H54 (cell line): ENCODE measurements around the gene OR5H14.
"Not testable (repeated sequence)": the region's sequence is repeated elsewhere in the genome, so short reads cannot be mapped to it uniquely, and the experiment has no call there.

Experiments
- DNase-seq: peaks from one replicate; pipeline ENCODE4 v3.0.0; 2011; ENCODE audit warnings: low spot score, mixed read lengths; ENCODE audit not compliant: insufficient read length
- FAIRE-seq: peaks from 3 replicates; lab custom pipeline; 2011; peaks lifted over from hg19 to GRCh38; lab: Jason Lieb, UNC
- POLR2A ChIP-seq: IDR thresholded peaks from 2 replicates; pipeline ENCODE4 v1.6.1; 2011; ENCODE audit warnings: low read depth, mild to moderate bottlenecking, low read length

The OR5H14 gene

DNA sequence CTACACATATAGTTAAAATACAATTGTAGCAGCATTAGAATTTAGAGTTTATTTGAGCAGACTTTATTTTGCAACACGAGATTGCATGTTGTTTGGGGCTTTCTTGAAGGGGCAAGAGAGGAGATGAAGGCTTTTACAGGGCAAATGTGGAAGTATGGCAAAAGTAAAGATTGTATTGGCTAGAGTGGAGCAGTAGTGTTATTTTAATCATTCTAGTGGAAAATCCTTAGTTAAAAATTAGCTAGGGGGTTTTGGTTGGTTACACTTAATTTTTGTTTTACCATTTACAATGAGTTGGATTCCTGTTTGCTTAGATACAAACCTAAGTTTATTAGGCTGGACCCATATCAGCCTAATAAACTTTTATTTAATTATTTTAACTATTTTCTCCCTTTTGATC lies 23.8 kb downstream of the OR5H14 start:
- no peak for TF ChIP-seq POLR2A
- FAIRE-seq (no peak), DNase-seq (no peak)

GRCh38 chr3:98172621-98173020 lies 25.3 kb downstream of the OR5H14 start:
- FAIRE-seq = no peak
- DNase-seq = no peak
- TF ChIP-seq POLR2A = no peak

DNA sequence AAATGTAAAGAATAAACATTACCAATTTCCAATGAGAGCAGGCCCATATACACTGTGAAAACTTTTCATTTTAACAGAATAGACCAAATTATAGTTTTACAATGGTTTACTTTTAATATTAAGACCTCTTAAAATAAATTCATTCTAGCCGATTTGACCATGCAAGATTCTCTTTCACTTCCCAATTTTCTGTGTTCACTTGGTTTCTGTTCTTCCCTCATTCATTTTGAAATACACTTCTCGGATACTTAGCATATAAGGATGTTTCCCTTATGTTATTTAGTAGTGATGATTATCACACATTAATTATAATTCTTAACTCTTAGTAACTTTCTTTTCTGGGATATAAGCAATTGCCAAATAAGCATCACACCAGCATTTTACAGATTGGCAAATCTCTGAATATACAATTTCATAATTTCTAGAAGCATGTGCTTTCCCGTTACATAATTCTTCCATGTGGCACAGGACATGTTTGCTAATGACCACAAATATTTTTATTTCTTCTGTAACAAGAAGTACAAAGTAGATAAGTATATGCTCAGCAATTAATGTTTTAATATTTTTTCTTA lies 33.1 kb downstream of the OR5H14 start:
- no peak for DNase-seq
- FAIRE-seq = no peak
- no peak for TF ChIP-seq POLR2A

- FAIRE-seq (no peak), DNase-seq (no peak)
- TF ChIP-seq POLR2A = no peak
These were observed 34.9 kb downstream of the OR5H14 start for GRCh38 chr3:98182196-98182595.

DNA sequence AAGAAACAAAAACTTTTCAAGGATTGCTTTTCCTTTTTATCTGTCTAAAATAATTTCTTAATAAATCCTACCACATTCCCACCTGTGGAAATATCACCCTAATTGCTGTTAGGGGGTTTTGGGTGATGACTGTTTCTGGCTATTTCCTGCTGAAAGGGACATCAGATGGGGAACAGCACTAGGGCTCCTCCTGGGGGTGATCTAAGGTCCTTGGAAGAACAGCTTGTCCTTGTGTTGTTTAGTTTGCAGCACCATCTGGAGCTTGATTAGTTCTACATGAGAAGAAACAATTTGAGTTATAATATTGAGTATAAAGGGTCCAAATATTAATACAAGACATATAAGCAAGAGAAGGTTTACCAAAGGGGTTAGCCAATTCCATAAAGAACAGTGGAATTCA lies 37.9 kb downstream of the OR5H14 start:
- no peak for DNase-seq

DNA sequence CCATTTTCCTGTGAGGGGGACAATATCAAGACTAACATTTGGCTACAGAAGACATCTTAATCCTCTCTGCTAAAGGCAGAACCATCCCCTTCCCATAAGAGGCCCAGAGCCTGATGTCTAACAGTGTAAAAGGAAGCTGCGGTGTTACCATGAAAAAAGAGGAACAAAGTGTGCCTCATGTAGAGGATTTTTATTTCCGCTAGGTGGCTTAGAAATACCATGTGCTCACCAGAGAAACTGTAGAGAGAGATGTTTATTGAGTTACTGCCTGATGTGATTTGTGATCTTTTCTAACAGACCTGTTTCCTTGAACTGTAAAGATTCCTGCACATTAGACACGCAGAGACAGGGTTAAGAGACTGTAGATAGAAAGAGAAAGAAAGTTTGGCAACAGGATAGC lies 41.3 kb downstream of the OR5H14 start:
- no peak for FAIRE-seq
- DNase-seq = no peak
- no peak for TF ChIP-seq POLR2A

More for the DNA sequence above, 37.9 kb downstream of the OR5H14 start:
- no peak for TF ChIP-seq POLR2A
- no peak for FAIRE-seq

DNA sequence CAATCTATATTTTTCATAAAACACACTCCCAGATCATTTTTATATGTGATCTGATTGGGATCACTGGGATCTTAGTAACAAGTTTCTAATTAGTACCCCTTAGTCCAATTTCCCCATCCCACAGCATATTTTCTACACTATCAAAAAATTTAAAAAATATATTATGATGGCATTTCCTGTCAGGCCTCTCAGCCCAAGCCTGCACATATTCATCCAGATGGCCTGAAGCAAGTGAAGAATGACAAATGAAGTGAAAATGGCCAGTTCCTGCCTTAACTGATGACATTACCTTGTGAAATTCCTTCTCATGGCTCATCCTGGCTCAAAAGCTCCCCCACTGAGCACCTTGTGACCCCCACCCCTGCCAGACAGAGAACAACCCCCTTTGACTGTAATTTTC lies 43.6 kb downstream of the OR5H14 start:
- not testable (repeated sequence) for FAIRE-seq, DNase-seq

DNA sequence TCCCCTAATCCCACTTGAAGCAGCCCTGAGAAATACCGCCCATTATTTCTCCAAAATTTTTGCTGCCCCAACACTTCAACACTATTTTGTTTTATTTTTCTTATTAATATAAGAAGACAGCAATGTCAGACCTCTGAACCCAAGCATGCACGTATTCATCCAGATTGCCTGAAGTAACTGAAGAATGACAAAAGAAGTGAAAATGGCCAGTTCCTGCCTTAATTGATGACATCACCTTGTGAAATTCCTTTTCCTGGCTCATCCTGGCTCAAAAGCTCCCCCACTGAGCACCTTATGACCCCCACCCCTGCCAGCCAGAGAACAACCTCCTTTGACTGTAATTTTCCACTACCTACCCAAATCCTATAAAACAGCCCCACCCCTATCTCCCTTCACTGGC lies 49.0 kb downstream of the OR5H14 start:
- FAIRE-seq, DNase-seq: not testable (repeated sequence)

GRCh38 chr3:98199020-98199419 lies 51.7 kb downstream of the OR5H14 start:
- FAIRE-seq = no peak
- TF ChIP-seq POLR2A = no peak

More at GRCh38 chr3:98199020-98199419, 51.7 kb downstream of the OR5H14 start:
- DNase-seq = no peak
